Measurements from ENCODE around the gene SFMBT2.
"Not testable (repeated sequence)": the region's sequence is repeated elsewhere in the genome, so short reads cannot be mapped to it uniquely, and the experiment has no call there.

SFMBT2 gene

DNA sequence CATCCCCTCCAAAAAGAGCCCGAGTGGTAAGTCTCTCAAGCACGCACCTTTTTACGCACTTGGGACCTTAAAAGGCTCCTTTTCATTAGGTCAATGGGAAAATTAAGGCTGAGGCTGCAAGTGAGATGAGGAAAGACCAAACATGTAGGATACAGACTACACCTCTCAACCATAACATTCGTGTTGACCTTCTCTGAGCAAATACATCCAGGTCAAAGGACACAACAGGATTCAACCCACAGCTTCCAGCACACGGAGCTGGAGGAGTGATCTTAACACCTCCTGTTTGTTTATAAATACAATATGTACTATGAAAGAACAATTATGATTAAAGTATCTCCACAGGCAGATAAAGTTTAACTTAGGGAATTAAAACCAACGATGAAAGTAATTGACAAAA is 9.7 kb downstream of the SFMBT2 start:
- DNase-seq (ENCODE audit: low spot score): no peak

DNA sequence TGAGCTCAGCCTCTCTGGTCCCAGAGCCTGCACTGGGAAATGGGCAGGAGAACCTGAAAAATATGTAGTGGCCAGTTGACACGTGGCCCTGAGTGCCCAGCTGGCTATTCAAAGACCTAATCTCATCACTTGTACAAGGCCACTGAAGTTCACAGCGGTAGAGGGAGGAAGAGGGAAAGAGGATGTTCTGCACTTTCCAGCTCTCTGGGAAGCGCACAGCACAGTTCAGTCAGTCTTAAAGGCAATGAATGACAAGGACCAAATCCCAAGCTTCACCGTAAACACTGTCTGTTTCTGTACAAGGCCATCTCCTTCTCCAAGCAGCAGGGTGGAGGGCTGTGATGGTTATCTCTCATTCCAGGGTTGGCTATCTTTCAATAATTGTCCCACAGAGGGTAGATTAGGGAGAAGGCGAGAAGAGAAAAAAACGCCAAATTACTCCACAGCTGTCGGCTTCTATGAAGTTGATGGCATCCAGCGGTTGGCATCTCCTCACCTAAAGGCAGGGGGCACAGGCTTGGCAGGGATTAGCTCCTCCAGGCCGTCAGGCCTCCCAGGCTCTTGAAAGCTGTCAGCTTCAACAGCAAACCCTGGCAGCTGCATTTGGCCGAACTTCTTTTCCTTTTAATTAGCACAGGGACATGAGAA is 10.6 kb downstream of the SFMBT2 start:
- DNase-seq (ENCODE audit: low spot score): peak; percentile 18

GRCh38 chr10:7399533-7399932 is 11.3 kb downstream of the SFMBT2 start:
- DNase-seq (ENCODE audit: low spot score): no peak

DNA sequence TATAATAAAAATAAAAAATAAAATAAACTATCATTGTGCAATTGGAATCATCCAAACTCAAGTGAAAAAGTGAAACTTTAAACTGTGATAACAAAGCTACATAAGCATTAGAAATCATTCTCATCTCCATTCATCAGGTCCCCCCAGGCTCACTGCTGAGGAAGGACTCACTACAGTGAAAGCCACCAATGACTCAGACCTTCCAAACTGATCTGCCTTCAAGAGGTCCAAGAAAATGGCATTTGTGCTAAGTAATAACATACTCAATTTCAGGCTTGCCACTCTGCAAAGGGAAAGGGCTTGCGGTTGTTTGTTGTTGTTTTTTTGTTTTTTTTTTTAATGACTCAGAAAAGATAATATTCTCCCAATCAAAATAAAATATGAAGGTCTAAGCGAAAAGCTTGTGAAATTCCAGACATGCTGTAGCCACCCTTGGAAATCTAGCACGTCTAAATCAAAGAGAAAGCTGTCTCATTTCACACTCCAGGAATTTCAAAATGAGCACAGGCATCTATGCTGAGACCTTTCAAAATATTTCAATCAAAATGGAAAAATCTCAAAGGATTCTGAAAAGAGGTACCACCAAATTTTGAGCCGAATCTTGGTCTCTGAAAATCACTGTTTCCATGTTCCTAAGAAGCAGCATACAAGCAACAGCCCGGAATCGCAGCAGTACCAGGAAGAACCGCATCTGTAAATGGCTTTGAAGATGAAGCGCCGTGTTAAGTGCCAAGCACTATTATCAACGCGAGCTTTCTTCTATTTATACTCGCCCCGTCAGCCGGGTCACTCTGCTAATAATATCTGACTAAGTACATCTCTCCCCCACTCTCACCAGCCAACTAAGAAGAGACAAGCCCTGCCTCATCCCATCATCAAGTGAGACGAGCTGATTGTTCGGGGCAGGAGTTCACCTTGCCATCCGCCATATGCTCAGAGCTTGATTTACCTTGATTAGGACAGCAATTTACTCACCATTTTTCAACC is 13.5 kb downstream of the SFMBT2 start:
- DNase-seq (ENCODE audit: low spot score): no peak

GRCh38 chr10:7392301-7392700 is 18.5 kb downstream of the SFMBT2 start:
- DNase-seq (ENCODE audit: low spot score): not testable (repeated sequence)

GRCh38 chr10:7391748-7392147 is 19.1 kb downstream of the SFMBT2 start:
- no peak for DNase-seq (ENCODE audit: low spot score)

- not testable (repeated sequence) for DNase-seq (ENCODE audit: low spot score)
Measured at GRCh38 chr10:7390689-7391110, 20.1 kb downstream of the SFMBT2 start.

DNA sequence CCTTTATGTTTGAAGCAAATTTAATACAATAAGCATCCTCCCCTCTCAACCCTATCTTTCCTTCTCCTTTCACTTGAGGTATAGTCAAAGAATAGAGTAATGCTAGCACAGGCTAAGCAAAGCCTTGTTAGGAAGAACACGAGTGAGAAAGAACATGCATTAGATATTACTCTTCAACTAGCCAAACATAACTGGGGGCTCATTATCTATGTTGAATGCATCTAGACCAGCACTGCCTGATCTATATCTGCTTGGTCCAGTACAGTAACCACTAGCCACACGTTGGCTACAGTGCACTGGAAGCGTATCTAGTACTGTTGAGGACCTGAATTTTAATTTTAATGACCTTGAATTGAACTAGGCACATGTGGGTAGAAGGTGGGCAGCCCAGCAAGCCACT is 21.0 kb downstream of the SFMBT2 start:
- DNase-seq (ENCODE audit: low spot score): no peak

- no peak for DNase-seq (ENCODE audit: low spot score)
Measured at GRCh38 chr10:7389346-7389745, 21.5 kb downstream of the SFMBT2 start.

DNA sequence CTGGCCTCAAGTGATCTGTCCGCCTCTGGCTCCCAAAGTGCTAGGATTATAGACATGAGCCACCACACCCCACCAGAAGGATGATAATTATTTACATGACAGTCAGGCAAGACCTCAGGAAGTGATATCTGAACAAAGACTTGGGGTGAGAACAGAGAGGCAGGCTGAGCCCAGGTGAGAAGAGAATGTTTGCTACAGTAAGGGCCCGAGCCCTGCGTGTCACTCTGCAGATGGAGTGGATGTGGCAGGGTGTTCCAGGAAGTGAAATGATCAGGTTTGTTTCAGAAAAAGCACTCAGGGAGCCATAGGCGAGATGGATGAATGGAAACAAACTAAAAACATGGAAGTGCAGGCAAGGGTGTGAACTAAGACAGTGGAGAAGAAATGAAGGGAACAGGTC is 22.2 kb downstream of the SFMBT2 start:
- DNase-seq (ENCODE audit: low spot score): no peak

- not testable (repeated sequence) for DNase-seq (ENCODE audit: low spot score)
Measured at GRCh38 chr10:7388149-7388548, 22.7 kb downstream of the SFMBT2 start.

DNA sequence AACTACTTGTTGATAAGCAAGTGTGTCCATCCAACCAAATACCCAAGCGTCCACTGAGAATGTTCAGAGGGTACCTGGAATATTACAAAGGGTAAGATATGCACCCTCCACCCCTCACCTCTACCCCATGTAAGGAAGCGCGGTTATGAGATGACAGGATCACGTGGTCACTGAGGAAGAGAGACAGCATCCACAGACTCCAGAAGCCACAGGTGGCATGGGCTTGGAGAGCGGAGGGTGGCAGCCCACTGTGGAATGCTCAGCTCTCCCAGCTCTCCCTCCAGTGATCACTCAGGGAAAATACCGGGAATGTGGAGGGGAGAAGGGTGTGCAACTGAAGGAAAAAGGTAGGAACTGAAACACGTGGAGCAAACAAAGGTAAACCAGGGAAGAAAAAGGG is 25.7 kb downstream of the SFMBT2 start:
- DNase-seq (ENCODE audit: low spot score): no peak

DNA sequence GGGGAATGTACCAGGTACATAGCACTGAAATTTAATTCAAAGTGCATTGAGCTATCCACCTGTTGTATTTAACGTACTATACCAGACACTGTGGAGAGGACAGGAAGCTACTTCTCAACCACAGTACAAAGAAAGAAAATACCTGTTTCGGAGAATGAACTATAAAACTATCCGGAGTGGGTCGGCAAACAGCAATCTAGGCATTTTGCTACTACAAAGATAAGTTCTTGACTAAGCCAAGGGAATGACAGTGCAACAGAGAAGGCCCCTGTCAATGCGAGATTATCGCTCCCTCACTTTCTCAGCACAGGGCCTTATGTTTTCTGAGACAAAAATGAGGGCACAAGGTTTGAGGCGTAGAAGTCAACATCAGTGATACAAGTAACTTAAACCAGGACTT is 27.4 kb downstream of the SFMBT2 start:
- no peak for DNase-seq (ENCODE audit: low spot score)

- DNase-seq (ENCODE audit: low spot score): no peak
Measured at GRCh38 chr10:7380704-7381241, 30.1 kb downstream of the SFMBT2 start.

DNA sequence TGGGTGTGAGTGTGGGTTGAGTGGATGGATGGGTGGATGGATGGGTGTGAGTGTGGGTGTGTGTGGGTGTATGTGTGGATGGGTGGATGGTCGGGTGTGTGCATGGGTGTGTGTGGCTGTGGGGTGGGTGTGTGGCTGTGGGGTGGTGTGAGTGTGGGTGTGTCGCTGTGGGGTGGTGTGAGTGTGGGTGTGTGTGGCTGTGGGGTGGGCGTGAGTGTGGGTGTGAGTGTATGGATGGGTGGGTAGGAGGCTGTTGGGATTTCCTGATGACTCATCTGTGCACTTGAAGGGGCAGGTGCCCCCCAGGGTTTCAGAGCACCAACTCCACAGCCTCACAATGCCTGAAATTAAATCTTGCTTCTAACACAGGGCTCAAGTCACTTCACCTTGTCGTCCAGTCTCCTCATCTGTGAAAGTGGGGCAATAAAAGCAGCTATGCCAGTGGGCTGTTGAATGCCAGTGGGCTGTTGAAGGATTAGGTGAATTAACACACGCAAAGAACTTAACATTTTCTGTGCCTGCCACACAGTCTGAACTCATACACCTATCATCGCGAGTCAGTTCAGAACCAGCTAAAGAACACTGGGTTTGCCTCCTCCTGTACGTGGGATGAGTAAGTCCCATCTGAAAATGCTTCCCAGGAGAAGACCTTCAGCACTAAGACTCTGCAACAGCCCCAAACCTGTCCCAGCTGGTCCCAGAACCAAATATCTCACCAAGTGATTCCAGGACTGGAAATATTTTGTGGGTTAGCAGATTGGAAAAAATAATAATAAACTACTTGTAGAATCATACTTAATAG is 32.0 kb downstream of the SFMBT2 start:
- no peak for DNase-seq (ENCODE audit: low spot score)

DNA sequence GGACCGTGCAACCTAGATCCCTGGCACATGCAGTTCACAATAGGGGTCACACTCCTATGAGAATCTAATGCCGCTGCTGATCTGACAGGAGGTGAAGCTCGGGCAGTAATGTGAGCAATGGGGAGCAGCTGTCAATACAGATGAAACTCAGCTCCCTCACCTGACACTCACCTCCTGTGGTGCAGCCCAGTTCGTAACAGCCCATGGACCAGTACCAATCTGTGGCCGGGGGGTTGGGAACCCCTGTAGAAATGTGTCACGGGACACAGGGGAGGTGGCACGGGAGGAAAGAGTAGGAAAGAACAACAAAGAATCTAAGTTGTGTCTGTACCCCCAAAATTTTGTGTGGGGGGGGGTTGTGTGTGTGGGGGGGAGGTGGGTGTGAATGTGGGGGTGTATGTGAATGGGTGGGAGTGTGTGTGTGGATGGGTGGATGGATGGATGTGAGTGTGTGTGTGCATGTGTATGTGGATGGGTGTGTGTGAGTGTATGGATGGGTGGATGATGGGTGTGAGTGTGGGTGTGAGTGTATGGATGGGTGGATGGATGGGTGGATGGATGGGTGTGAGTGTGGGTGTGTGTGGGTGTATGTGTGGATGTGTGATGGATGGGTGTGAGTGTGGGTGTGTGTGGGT is 33.1 kb downstream of the SFMBT2 start:
- no peak for DNase-seq (ENCODE audit: low spot score)

DNA sequence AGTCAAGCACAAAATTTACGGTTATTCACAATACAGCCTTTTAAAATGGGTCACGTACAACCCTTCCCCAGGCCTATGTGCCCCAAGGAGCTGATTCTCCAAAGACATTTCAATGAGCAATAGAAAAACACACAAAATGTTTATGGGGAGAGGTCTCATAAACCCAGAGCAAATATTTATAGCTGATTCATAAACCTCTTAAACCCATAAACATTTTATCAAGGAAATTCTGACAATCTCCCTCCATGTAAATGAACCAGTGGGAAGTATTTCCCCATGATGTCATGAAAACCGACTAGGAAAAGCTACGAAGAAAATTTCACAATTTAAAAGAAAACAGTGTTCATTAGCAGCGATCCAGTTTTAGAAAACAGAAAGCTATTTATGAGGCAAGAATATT is 36.0 kb downstream of the SFMBT2 start:
- no peak for DNase-seq (ENCODE audit: low spot score)

DNA sequence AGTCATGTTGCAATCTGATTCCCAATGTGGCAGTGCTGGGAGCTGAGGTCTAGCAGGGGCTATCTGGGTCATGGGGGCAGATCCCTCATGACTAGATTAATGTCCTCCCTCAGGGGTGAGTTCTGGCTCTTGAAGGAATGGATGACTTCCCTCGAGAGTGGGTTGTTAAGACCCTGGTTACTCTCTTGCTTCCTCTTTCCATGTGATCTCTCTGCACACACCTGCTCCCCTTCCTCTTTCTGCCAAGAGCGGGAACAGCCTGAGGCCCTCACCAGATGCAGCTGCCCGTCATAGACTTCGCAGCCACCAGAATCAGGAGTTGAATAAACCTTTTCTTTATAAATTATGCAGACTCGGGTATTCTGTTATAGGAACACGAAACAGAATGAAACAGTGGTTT is 37.8 kb downstream of the SFMBT2 start:
- no peak for DNase-seq (ENCODE audit: low spot score)

DNA sequence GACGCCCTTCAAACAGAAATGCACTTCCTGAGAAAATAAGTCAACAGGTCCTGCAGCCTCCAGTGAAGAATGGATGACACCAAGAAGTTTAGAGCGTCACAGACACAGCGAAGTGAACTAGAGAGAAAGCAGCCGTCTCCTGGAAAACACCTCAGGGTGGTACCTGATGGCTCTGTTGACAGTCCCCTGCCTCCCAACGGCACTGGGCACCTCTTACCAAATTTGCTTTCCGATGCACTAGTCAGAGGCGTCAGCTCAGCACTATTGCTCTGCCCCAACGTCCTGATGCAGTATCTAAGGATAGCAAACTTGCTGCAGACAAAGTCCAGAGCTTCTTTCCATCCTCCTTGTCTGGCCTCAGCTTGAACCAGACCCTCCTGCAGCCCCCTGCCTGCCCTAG is 38.3 kb downstream of the SFMBT2 start:
- DNase-seq (ENCODE audit: low spot score): no peak

GRCh38 chr10:7370511-7370910 is 40.3 kb downstream of the SFMBT2 start:
- DNase-seq (ENCODE audit: low spot score): no peak

GRCh38 chr10:7365027-7365745 is 45.6 kb downstream of the SFMBT2 start:
- DNase-seq (ENCODE audit: low spot score): no peak

All from cerebellar cortex (tissue), 1 donor.